ENCODE data around the gene GCAT.

GCAT gene

DNA sequence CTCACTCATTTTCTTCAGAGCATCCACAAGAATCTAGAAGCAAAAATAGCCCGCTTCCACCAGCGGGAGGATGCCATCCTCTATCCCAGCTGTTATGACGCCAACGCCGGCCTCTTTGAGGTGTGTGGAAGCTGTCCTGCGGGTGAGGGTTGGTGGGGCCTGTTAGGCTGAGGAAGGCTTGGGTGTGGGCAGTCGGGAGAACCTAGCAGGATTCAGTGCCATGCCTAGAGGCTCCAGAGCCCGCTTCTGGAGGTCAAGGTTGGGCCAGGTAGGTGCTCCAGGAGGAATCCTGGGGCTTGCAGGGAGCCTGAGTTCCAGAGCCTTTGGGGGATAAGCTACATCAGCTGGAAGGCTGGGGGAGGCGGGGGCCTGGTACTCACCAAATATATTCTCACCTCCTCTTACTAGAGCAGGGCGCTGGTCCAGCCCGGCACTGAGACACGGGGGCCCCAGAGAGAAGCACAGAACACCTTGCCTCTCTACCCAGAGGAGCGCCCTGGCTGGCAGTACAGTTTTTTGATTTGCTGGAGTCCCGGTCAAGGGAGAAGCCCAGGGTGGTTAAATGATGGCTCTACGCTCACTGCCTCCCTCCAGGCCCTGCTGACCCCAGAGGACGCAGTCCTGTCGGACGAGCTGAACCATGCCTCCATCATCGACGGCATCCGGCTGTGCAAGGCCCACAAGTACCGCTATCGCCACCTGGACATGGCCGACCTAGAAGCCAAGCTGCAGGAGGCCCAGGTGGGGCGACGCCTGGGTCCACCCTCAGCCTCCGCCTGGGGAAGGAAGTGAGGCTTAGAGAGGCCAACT, 5.3 kb downstream of the GCAT start:
- no peak for DNase-seq

DNA sequence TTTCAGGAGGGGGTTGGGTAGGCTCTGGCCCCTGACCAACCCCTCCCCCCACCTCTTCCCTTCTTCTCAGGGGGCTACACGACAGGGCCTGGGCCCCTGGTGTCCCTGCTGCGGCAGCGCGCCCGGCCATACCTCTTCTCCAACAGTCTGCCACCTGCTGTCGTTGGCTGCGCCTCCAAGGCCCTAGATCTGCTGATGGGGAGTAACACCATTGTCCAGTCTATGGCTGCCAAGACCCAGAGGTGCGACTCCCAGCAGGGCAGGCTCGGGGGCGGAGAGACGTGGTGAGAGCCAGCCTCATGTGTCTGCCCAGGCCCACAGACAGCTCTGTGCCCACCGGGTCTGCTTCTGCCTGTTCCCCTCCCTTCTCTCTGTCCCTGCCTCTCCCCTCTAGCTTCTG, 7.9 kb downstream of the GCAT start:
- DNase-seq = no peak

DNA sequence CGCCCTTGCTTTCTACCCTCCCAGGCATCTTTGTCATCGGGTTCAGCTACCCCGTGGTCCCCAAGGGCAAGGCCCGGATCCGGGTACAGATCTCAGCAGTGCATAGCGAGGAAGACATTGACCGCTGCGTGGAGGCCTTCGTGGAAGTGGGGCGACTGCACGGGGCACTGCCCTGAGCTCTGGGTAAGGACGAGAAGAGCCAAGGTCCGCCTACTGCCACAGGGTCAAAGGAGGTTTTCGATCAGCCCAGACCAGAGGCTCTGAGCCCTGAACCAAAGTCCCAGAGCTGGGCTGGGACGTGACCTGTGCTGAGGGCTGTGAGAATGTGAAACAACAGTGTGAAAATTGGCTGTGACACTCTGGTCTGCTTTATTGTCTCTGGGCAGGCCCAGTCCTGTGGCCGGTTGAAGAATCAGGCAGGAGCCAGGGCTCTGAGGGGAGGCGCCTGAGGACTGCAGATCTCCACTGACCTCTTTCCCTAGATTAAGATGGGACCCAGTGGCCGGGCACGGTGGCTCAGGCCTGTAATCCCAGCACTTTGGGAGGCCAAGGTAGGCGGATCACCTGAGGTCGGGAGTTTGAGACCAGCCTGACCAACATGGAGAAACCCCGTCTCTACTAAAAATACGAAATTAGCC, 8.9 kb downstream of the GCAT start:
- no peak for DNase-seq

DNA sequence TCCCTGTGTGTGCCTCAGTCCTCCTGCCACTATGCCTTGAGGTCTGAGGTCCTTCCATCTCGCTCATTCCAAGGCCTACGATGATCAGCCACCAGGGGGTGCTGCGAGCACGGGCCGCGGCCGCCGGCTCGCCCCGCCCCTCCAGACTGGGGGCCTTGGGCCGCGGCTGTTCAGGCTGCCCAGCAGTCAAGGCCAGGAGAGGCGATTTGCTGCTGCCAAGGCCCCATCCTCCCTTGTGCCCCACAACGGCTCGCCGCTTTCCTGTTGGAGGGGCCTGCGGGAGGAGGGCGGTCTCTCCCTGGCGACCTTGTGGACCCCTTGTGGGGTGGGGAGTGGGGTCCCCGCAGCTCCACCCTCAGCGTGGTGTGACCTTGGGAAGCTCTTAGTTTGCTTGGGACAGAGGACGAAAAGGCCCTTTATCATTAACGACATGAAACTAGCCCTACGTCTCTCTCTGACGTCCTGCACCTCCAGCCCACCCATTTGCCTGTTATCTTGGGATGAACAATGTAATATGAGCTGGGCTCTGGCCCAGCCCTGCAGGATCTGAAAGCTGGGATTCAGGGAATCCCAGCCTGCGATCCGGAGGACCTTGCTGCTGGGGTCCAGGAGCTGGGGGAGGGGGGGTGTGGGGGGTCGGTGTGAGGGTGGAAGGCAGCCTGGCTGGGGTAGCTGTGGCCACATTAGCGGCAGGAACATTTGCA, 10.1 kb downstream of the GCAT start:
- DNase-seq = peak; percentile 70

DNA sequence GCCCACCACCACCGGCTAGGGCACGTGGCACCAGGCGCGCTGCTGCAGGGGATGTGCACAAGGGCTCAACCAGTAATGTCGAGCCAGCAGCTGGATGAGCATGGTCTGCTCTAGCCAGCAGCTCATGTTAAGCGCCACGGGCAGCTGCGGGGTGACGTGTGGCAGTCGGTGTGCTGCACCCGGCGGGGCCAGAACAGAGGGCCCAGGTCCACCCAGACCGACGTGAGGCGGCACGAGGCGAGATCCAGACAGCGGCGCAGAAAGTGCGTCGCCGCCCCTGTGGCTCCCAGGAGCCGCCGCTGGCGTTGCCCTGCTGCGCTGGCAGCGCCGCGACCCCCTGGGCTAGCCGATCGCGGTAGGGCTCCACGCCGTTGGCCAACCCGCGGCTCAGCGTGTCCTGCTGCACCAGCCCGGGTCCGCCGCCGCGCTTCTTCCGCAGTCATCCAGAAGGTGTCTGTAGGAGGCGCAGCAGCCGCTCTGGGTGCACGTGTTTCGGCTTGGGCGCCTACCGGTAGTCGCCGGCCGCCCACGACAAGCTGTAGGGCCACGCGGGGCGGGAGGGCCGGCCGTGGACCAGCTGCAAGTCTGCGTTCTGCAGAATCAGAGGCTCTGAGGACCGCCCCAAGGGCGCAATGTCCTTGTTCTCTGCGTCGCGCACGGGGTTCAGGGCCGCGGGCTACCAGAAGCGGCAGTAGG, 10.8 kb downstream of the GCAT start:
- peak; percentile 48 for DNase-seq

DNA sequence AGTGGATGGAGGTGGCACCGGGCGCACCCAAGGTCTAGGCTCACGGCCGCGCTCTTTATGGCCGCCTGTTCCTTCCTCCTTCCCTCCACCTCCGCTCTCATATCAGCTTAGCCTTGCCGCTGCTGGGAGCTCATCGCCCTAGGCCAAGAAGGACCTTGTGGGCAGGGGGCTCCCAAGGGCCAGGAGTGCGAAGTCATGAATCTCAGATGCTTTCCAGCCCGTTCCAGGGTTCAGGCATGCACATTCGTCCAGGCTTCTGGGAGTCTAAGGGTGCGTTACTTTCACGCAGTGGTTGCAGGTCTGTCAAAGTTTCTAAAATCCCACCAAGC, 11.3 kb downstream of the GCAT start:
- DNase-seq = no peak

DNA sequence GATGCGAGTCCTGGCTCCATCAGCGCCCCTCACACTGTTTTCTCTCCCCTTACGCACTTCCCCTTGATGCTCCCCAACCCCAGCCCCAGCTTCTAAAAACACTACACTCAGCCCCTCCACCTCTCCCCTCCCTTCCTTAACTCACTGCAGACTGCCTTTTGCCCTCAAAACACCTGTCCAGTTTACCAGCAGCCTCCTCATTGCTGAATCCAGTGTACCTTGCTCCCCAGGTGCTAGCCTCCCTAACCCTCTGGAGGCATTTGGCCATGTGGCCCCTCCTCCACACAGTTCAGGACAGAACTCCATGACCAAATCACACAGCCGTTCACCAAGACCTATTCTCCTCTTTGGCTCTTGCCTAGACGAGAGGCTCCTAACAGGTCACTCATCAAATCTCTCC, 12.6 kb downstream of the GCAT start:
- no peak for DNase-seq

DNA sequence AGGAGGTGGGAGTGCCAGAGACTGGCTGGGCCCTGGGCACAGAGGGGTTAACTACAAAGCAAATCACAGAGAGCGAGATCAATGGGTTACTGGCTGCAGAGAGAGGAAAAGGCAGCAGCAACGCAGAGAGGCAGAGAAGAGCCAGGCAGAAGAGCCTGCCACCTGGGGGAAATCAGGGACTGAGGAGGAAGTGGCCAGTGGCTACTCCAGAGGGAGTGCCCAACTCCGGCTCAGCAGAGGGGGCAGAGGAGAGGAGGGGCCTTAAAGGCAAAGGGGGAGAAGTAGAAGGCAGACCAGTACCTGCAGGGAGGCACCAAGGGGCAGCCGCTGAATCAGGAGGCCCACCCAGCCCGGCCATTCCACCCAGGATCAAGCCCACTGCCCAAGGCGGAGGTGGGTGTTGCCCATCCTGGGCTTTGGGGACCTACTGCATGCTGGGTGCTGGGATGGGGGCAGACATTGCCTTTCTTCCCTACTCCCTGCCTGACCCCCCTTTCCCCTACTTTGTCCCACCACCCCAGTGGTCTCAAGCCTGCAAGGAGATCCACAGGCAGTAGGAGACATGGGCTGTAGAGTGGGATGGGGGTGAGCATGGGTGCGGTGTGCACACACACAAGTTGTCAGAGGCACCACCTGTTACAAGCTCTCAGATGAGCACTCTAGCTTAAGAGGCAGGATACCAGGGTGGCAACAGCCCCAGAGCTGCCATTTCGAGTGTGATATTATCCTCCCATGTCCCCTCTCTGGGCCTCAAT, 14.5 kb downstream of the GCAT start:
- DNase-seq = no peak

DNA sequence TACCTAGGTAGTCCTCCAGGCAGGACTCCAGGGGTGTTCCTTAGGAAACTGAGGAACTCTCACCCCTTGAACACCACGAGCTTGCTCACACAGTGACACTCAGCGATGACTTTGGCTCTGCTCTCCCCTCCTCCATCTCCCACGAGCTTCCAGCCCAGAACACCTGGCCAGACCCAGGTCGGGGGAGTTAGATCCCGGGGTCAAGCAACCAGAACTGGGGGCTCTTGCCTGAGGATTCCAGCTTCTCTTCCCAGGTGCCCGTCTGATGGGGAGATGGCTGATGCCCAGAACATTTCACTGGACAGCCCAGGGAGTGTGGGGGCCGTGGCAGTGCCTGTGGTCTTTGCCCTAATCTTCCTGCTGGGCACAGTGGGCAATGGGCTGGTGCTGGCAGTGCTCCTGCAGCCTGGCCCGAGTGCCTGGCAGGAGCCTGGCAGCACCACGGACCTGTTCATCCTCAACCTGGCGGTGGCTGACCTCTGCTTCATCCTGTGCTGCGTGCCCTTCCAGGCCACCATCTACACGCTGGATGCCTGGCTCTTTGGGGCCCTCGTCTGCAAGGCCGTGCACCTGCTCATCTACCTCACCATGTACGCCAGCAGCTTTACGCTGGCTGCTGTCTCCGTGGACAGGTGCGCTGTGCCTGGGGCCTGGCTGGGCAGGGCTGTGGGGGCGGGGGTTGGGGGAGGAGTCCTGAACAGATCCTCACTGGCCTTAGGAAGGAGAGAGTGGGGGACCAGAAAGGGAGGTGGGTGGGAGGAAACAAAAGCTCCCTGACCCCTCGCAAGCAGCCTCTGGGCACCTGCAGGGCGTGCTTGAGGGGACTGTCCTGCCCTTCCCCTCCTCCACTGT, 15.6 kb downstream of the GCAT start, which contains the start of gene GALR3:
Gene GALR3 (plus strand): TSS at position 249 of the 852 bp plus-strand sequence. CDS start 25 bp downstream, at position 274.
- no peak for DNase-seq

DNA sequence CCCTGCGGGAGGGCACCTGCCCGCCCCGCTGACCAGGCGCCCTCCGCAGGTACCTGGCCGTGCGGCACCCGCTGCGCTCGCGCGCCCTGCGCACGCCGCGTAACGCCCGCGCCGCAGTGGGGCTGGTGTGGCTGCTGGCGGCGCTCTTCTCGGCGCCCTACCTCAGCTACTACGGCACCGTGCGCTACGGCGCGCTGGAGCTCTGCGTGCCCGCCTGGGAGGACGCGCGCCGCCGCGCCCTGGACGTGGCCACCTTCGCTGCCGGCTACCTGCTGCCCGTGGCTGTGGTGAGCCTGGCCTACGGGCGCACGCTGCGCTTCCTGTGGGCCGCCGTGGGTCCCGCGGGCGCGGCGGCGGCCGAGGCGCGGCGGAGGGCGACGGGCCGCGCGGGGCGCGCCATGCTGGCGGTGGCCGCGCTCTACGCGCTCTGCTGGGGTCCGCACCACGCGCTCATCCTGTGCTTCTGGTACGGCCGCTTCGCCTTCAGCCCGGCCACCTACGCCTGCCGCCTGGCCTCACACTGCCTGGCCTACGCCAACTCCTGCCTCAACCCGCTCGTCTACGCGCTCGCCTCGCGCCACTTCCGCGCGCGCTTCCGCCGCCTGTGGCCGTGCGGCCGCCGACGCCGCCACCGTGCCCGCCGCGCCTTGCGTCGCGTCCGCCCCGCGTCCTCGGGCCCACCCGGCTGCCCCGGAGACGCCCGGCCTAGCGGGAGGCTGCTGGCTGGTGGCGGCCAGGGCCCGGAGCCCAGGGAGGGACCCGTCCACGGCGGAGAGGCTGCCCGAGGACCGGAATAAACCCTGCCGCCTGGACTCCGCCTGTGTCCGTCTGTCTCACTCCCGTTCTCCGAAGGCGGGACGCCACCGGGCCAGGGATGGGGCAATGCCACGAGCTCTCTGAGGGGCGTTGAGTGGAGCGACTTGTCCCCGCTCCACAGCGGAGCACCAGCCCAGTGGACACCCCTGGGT, 17.2 kb downstream of the GCAT start:
- no peak for DNase-seq

DNA sequence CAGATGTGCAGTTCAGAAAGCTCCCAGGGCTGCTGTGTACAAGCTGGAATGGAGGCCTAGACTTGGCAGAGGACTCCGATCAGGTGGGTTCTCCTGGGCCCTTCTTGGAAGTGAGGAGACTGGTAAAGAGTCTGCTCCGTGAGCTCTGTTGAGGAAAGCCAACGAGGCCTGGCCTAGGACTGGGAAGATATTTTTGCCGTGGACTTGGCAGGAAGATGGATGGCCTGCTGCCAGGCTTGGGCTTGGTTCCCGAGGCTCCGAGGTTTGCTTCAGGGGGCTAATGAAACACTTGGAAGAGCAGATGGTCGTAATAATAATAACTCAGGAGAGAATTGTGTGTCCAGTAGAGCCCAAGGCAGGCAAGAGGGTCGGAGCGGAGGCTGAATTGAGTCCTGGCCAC, 19.3 kb downstream of the GCAT start:
- DNase-seq = peak; percentile 71

DNA sequence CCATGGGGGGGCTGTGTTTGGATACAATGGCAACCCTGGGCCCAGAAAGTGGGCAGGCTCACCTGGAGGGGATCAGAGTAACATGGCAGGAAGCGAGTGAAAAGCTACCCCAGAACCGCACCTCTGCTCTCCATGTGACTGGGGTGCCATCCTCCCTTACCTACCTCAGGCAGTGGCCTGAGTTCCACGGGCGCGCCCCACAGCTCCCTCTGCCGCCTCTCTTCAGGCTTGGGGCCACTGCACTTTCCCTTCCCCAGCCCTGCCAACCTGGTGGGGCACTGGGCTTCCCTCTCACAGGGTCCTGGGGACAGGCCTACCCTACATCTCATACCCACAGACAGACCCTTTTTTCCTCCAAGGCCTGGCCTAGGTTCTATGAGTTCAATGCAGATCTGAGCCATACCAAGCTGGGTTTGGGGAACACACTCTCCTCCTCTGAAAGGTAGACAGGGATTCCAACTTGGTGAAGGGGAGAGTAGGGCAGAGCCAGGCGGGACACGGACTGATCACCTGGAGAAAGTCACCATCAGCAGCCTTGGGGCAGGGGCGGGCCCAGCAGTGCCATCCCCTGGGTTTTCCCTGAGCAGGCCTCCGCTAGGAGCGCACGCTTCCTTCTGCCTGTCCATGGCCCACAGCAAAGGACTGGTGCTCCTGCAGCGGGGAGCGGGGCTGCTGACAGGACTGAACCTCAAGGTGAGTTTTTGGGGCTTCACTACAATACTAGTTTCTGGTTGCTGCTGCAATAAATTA, 22.5 kb downstream of the GCAT start:
- DNase-seq = no peak

DNA sequence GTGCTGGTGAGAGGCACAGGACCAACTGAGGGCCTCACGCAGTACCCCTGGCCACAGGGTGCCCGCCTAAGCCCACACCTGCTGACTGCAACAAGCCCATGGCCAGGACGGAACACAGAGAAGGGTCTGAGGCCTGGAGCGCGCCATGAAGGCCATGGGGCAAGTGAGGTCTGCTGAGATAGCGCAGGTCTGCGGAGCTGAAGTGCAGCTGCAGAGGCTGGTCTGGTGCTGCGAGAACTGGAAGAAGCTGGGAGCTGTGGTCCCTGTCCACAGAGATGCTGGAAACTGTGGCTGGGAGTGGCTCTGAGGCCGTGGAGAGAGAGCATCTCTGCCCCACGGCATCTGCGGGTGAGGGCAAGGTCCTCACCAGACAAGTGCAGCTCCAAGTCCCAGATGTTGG, 23.7 kb downstream of the GCAT start:
- no peak for DNase-seq

DNA sequence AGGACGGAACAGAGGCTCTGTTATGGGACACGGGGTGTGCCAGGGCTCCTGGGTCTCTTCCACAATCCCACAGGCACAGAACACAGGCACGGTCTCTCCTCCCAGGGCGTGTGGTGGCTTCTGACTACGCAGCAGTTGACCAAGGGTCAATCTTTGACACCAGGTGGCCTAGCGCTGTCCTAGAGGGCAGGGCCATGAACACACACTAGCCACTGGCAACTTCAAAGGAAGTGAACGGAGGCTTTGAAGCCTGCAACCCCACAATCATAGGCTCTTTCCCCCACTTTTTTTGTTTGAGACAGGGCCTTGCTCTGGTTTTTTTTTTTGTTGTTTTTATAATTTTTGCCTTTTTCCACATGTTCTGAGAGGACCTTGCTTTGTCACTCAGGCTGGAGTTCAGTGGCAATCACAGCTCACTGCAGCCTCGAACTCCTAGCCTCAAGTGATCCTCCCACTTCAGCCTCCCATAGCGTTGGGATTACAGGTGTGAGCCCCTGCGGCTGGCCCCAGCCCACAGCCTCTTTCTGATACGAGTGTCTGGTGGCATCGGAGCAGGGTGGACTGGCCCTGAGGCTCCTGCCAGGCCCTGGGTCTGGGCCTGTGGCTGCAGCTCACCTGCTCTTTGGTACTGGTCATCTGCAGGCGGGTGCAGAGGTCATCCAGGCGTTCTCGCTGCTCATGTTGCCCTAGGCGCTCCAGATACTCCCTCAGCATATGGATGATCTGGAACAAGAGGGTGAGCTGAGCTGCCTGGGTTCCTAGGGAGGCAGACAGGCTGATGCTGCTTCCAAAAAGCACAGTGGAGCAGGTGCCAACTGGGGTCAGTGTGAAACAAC, 24.5 kb downstream of the GCAT start:
- no peak for DNase-seq

DNA sequence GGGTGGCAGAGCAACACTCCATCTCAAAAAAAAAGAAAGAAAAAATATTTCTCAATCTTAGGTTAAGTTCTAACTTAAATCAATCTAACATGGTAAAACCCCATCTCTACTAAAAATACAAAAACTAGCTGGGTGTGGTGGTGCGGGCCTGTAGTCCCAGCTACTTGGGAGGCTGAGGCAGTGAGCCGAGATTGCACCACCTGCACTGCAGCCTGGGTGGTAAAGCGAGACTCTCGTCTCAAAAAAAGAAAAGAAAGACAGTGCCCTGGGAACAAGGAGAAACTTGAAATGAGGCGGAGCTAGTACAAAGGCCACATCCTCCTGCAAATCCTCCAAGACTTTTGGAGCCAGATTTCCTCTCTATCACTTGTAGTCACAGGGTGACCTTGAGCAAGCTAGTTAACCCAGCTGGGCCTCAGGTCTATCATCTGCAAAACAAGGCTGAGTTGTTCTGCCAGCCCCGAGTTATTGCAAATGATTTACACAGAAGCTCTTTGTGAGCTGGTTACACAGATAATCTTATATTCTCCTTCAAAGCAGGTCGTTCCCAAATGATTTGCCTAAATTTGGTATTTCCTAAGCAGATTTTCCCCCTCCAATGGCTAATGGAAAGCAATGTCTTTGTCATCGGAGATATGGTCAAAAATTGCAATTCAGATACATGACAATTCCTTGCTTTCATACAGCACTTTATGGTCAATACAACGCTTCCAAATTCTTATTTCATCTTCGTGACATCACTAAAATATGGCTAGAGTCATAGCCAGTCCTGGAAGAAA, 34.5 kb downstream of the GCAT start:
- no peak for DNase-seq

DNA sequence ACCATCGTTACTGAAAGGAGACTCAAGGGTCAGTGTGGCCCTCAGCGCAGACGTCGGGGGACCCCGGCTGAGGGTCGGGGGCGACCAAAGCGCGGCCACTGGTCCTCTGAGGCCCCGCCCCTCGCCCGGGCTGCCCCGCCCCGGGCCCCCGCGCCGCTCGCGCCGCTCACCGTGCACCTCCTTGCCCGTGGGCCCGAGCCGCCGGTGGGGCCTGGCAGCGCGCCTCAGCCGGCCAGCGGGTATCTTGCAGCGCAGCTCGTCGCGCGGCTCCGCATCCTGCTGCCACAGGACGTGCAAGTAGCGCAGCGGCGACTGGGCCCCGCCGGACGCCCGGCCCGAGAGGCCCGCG, 36.0 kb downstream of the GCAT start:
- DNase-seq = peak; percentile 72

DNA sequence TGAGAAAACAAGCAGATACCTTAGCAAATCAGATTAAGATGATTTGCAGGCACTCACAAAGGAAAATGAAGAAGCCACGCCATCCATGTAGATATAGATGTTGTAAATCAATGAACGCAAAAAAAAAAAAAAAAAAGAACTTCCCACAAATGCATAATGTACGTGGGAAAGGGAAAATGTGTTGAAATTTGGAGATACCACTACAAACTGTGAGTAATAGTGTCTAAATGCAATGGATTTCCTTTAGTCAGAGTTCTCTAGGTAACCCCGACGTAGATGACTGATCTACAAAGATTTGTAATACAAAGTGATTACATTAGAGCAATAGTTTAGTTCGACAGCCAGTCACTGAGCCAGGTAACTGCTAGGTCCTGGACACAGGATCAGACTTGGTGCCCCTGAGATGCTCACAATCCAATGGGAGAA, 37.2 kb downstream of the GCAT start:
- no peak for DNase-seq

DNA sequence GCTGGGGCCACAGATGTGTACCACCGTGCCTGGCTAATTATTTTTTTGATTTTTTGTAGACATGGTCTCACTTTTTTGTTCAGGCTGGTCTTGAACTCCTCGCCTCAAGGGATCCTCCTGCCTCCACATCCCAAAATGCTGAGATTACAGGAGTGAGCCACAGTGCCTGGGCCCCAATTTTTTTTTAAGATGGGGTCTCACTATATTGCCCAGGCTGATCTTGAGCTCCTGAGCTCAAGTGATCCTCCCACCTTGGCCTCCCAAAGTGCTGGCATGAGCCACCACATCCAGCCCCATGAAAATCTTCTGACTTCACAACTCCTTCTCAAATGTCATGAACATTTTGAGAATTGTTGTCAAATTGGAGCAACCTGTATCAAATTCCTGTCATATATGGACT, 38.7 kb downstream of the GCAT start:
- DNase-seq = no peak

Data from NCI-H1092 treated with DMSO at 0.1 percent for 48 hours (cell line).